Measurements from ENCODE around the gene HDGF.

HDGF gene

DNA sequence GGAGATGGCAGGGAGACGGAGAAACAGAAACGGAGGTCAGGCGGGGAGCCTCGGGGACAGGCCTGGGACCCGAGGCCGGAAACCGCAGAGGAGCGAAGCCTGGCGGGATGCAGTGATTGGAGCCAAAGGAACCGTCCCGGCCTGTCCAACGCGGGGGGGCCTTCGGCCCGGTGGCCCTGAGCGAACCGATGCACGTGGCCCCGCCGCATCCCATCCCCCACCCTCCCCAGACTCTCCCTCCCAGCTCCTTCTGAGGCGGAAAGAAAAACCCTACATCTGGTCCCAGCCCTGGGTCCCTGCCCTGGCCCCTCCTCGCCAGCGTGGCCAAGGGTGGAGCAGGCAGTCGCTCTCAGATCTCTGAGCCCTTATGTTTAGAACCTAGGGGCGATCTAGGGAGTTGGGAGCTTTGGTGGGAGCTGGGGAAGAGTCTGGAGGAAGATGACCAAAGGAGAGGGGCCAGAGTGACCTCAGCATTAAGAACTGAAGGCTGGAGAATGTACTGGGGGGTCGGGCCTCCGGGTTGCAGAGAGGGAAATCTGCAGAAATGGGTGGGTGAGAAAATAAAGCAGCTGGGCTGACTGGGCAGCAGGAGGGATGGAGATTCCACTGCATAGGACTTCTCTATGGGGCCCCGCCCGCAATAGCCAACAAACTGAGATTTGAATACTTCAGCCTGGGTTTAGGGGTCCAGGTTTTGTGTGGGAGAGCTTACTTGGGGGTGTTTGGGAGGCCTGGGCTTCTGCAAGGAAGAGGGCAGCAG is 44.6 kb downstream of the HDGF start:
- TF ChIP-seq, protein P1, sequence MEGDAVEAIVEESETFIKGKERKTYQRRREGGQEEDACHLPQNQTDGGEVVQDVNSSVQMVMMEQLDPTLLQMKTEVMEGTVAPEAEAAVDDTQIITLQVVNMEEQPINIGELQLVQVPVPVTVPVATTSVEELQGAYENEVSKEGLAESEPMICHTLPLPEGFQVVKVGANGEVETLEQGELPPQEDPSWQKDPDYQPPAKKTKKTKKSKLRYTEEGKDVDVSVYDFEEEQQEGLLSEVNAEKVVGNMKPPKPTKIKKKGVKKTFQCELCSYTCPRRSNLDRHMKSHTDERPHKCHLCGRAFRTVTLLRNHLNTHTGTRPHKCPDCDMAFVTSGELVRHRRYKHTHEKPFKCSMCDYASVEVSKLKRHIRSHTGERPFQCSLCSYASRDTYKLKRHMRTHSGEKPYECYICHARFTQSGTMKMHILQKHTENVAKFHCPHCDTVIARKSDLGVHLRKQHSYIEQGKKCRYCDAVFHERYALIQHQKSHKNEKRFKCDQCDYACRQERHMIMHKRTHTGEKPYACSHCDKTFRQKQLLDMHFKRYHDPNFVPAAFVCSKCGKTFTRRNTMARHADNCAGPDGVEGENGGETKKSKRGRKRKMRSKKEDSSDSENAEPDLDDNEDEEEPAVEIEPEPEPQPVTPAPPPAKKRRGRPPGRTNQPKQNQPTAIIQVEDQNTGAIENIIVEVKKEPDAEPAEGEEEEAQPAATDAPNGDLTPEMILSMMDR (IDR thresholded peaks at IDR 0.05; ENCODE audit: low read depth, low read length), result no peak
- peak overlapping the region; percentile 41 for H3K4me3 ChIP-seq (ENCODE audit: low read depth, low read length)
- in situ Hi-C loops (cut with HindIII; ENCODE audit: low sequenced_read_pairs), result no loop called here
- peak; percentile 40 for DNase-seq (ENCODE audit: low read depth, low spot score)

DNA sequence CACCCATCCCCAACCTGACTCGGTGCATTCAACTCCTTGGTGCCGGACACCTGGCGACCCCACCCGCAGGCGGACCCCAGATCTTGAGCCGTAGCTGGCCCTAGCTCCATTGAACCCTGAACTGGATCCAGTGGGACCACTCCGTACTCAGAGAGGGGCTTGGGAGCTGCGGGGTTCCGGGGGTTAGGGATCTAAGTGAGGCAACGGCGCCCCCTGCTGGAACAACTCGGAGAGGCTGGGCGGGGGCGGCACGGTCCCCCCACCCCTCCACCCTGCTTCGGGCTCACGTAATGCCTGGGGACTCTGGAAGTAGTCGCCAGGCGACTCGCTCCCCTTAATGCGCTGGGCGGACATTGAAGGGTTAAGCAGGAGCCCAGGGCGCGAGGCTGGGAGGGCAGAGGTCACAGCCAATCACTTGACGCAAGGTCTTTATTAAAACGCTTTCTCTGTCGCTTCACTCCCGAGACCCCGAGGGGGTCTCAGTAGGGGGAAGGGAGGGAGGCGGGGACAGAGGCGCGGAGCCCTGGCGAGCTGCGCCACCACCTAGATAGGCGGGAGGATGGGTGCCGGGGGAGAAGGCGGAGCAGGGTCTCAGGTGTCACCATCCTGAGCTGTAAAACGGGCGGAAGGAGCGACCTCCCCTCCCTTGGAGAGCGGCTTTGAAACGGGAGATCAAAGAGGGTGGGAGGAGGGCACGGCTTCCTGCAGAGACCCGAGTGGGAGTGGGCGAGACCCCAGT is 45.4 kb downstream of the HDGF start:
- TF ChIP-seq, protein P1 (IDR thresholded peaks at IDR 0.05; ENCODE audit: low read depth, low read length), result peak; percentile 82
- H3K4me3 ChIP-seq (ENCODE audit: low read depth, low read length), result peak overlapping the region; percentile 41
- peak; percentile 39 for DNase-seq (ENCODE audit: low read depth, low spot score)
- in situ Hi-C loops (cut with HindIII; ENCODE audit: low sequenced_read_pairs), result no loop called here

DNA sequence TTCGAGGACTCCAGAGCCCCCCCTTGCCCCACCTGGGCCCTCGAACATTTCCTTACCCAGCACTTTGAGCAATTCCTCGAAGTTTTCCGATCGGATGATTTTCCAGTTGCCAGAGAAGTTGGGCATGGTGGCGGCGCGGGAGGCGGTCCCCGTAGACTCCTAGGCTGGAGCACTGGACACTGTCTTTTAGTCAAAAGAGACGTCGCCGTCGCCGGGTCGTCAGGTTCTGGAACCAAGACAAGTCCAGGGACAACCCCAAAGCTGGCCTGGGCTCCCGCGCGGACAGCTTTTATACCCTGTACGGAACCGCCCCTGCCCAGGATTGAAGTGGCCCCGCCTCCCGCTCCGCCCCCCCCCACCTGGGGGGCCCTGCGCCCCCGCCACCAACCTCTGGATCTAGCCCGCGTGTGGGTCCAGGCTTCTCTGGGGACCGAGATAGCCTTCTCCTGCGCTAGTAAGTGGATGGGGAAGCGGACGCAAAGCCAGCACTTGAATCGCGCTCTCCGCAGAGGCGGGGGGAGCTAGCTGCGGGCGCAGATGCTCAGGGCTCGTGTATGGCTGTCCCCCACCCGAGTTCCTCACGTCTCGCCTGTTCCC is 46.1 kb downstream of the HDGF start, which contains the start of gene CRABP2:
Gene CRABP2 (minus strand): TSS at position 263 of the 597 bp plus-strand sequence. CDS start 137 bp downstream, at position 126.
- H3K4me3 ChIP-seq (ENCODE audit: low read depth, low read length), result peak within 1 kb of the TSS; percentile 41
- no peak for DNase-seq (ENCODE audit: low read depth, low spot score)
- in situ Hi-C loops (cut with HindIII; ENCODE audit: low sequenced_read_pairs), result no loop called here
- TF ChIP-seq, protein P1 (IDR thresholded peaks at IDR 0.05; ENCODE audit: low read depth, low read length), result no peak

DNA sequence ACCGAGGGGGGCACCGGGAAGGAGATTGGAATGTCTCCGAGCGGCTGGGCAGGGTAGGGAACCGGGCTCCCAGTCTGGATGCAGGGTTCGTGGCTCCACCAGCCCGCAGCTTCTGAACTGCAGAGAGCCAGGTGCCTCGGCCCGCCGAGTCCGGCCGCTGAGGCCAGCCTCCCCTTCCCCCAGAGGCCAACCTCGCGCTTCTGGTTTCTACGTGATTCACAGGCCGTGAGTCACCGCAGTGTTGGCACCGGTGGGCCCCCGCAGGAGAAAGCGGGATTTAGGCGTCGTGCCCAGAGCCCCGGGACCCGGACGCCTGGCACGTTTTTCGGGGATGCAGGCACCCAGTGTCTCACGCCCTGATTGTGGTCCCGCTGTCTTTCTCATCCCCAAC is 46.5 kb downstream of the HDGF start:
- peak; percentile 71 for DNase-seq (ENCODE audit: low read depth, low spot score)
- peak overlapping the region; percentile 41 for H3K4me3 ChIP-seq (ENCODE audit: low read depth, low read length)
- in situ Hi-C loops (cut with HindIII; ENCODE audit: low sequenced_read_pairs), result no loop called here
- TF ChIP-seq, protein P1 (IDR thresholded peaks at IDR 0.05; ENCODE audit: low read depth, low read length), result no peak

DNA sequence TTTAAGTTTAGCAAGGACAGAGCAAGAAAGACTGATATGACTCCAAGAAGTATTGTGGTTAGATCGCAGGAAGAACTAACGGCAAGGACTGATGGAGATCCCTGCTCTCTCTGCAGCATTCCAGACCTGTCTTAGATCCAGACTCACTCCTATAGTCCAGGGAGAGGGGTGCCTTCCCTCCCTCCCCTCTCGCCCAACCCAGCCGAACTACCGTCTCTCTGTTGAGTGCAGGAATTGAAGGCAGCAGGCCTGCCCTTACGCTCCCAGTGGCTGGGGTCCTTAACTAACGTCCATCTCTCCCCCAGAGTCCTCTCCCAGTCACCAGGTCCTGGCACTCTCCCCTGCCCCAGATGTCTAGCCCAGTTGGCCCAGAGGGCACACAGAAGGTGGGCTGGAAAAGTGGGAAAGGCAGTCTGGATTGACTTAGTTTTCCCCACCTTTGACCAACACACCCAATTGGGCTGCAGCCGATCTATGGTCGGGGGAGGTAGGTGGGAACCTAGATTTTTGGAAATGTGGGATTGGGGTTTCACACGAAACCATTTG is 47.2 kb downstream of the HDGF start:
- TF ChIP-seq, protein P1 (IDR thresholded peaks at IDR 0.05; ENCODE audit: low read depth, low read length), result no peak
- in situ Hi-C loops (cut with HindIII; ENCODE audit: low sequenced_read_pairs), result no loop called here
- DNase-seq (ENCODE audit: low read depth, low spot score), result no peak
- H3K4me3 ChIP-seq (ENCODE audit: low read depth, low read length), result peak overlapping the region; percentile 41

DNA sequence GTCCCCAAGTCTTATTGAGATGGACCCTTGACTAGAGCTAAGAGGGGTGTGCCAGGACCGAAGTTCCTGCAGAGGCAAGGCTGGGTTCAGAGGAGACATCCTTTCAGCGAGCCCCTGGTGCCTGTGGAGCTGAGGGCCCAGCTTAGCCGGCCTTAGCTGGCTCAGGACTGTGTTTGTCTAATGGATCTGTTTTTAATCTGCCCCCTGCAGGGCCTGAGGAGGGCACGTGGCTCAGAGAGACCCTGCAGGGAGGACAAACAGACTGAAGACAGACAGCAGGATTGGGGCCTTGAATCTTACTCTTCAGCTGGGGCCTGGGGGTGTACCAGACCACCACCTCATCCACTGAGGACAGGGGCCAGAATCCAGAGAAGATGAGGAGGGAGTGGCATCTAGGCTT is 47.7 kb downstream of the HDGF start:
- in situ Hi-C loops (cut with HindIII; ENCODE audit: low sequenced_read_pairs), result no loop called here
- DNase-seq (ENCODE audit: low read depth, low spot score), result peak; percentile 51
- TF ChIP-seq, protein P1 (IDR thresholded peaks at IDR 0.05; ENCODE audit: low read depth, low read length), result no peak
- H3K4me3 ChIP-seq (ENCODE audit: low read depth, low read length), result no peak overlapping the region

Measured in astrocyte of the spinal cord (primary cell).